HuH-7.5 (cell line): ENCODE results near the gene TMEM131L.
"Not testable (repeated sequence)": the region's sequence is repeated elsewhere in the genome, so short reads cannot be mapped to it uniquely, and the experiment has no call there.

ENCODE experiments used
- DNase-seq: peaks from one replicate; pipeline ENCODE4 v3.0.0; 2011; ENCODE audit warnings: low spot score

TMEM131L gene

GRCh38 chr4:153661908-153662307 lies 195.7 kb downstream of the TMEM131L start:
- no peak for DNase-seq

GRCh38 chr4:153663667-153664066 lies 197.5 kb downstream of the TMEM131L start:
- DNase-seq: no peak

GRCh38 chr4:153666505-153666904 lies 200.3 kb downstream of the TMEM131L start:
- not testable (repeated sequence) for DNase-seq

DNA sequence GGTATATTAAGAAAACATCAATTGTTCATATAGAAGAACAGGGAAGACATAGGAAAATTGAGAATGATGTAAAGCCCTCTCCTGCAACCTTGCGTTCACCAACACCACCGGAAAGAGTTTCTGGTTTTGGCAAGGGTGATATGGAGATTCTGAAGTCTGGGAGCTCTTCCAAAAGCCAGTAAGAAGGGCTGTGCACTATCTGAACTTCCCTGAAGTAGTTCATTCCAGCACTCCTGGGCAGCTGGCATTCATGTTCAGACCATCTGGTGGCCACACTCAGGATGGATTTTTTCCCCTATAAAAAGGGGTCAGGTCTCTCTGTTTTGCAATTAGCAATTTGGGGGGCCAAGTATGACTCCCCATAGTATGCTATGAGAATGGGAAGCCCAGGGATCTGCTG lies 202.5 kb downstream of the TMEM131L start:
- no peak for DNase-seq

- DNase-seq: no peak
These were observed 203.7 kb downstream of the TMEM131L start for GRCh38 chr4:153669838-153670237.

DNA sequence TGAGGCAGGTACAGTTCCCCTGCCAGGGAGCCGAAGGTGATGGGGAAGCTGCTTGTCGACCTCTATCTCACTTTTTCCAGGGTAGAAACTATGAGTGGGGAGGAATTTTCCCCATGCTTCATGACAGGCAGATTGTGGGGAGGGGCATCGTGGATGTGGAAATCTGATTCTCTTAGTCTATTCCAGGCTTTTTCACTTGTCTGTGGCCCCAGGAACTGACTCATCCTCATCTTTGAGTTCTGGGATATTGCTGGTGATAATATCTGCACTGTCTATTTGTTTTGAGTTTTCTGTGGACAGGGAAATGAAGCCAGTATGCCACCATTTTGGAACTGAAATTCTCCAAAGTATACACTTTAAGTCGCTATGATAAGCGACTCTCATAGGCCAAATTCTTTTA lies 210.3 kb downstream of the TMEM131L start:
- no peak for DNase-seq

DNA sequence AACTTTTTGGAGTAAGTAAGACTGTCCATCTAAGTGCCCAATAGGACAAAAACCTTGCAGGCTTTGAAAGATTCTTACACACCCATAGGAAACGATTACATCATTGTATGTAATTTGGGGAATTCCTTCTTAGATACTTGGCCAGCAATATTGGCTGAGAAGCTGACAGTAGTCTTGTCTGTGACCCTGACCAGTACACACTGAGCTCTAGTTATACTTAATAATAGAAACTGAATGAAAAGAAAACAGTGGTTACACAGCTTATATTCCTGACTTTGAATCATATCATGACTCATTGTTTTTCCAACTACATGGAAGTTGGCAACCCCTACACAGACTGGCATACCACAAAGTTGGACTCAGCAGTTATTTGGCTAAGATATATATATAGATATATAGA lies 210.8 kb downstream of the TMEM131L start:
- DNase-seq: no peak

GRCh38 chr4:153679486-153679885 lies 213.3 kb downstream of the TMEM131L start:
- no peak for DNase-seq

GRCh38 chr4:153683763-153684181 lies 217.6 kb downstream of the TMEM131L start:
- no peak for DNase-seq

- peak; percentile 31 for DNase-seq
These were observed 218.2 kb downstream of the TMEM131L start, which contains the start of gene TLR2 for GRCh38 chr4:153684182-153684970. TLR2 (plus strand) TSS chr4:153684280; CDS start chr4:153702908, 18,628 bp downstream.

GRCh38 chr4:153684971-153685371 lies 218.8 kb downstream of the TMEM131L start:
- DNase-seq: no peak
